DMS 273 (cell line): ENCODE measurements around the gene ATG9A.
A peak's percentile ranks its signal among the peaks of the same experiment; 100 is the strongest.

Experiments
- DNase-seq: peaks from one replicate; lab custom pipeline; 2025; ENCODE audit not compliant: unreplicated experiment; lab: John Stamatoyannopoulos, UW

ATG9A gene

GRCh38 chr2:219252900-219253752 is 23.7 kb upstream of the ATG9A start, which contains the start of gene TUBA4B:
Gene TUBA4B (plus strand): TSS chr2:219253243. CDS start chr2:219253408, 165 bp downstream.
- peak; percentile 89 for DNase-seq

DNA sequence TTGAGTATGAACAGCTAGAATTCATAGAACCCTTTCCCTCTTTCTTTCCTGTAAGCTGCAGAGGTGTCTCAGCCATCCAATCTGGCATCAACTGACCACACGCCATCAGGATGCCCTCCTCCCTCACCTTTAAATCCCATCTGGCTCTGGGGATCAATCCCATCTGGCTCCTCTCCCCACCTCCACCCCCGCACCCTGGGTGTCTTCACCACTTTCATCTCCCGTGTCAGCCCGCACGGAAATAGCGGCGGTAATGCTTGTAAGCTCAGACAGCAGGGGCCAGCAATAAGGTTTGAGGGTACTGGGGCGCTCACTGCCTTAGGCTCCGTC is 23.1 kb upstream of the ATG9A start:
- peak; percentile 81 for DNase-seq

GRCh38 chr2:219252084-219252483 is 22.6 kb upstream of the ATG9A start:
- peak; percentile 48 for DNase-seq

DNA sequence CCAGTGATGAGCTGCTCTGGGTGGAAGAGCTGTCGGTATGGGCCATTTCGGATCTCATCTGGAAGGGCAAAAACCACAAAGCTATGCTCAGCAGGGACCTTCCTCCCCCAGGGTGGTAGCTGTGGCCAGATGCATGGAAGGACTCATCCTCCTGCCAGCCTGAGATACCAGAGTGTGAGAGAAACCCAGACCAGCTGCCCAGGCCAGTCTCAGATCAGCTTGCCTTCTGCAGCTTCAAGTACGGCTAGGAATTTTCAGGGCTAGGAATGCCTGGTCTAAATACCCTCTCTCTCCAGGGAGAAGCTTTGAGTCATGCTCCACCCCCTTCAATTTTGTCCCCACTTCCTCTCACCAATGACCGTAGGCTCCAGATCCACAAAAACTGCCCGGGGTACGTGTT is 22.2 kb upstream of the ATG9A start:
- peak; percentile 48 for DNase-seq

- DNase-seq, result peak; percentile 44
Measured at GRCh38 chr2:219250049-219250781, 20.8 kb upstream of the ATG9A start.

DNA sequence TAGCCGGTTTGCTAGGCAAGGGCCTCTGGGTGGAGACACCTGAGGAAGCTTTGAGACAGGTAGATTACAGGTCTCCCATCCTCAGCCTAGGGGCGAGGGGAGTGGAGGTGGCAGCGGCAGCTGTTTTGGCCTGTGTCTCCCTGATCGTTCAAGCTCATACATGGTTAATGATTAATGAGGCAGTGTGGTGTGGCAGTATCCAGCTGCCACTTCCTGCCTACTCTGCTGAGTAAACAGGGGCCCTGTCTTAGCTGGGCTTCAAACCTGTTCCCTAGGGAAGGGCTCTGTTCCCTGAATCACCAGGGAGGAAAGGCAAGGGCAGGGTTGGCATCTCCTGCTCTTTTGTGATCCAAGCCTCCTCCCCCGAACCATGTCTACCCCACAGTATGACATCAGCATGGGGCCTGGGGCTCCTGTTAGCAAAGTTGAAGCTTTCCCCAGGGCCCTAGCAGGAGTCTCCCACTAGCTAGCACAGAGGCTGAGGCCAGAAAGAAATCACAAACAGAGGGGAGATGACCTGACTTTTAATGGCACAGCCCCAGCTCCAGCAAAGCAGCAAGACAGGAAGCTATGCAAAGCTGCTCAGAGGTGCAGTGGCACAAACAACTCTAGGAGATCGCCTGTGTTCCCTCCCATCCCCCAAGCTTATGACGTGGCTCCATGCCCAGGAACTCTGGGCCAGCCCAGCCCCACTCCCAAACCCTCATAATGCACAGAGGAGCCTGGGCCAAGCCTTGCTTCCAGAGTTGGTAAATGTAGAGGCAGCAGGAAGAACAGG is 20.0 kb upstream of the ATG9A start:
- DNase-seq, result peak; percentile 94

DNA sequence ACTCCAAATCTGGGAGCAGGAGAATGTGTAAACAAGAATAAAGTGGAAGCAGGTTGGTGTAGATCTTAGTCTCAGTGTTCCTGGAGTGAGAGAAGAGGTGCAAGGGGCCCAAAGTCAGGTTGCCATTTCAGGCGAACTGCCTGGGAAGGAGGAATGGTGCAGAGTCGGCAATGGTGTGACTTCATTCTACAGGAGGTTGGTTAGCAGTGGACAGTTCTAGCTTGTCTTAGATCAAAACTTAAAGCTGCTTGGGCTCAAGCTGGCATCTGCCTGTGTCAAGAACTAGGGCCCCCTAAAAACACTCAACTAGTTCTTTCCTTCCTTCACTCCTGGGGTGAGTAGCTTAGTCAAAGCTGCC is 19.4 kb upstream of the ATG9A start:
- DNase-seq, result peak; percentile 59

- no peak for DNase-seq
Measured at GRCh38 chr2:219247678-219248642, 18.5 kb upstream of the ATG9A start.

DNA sequence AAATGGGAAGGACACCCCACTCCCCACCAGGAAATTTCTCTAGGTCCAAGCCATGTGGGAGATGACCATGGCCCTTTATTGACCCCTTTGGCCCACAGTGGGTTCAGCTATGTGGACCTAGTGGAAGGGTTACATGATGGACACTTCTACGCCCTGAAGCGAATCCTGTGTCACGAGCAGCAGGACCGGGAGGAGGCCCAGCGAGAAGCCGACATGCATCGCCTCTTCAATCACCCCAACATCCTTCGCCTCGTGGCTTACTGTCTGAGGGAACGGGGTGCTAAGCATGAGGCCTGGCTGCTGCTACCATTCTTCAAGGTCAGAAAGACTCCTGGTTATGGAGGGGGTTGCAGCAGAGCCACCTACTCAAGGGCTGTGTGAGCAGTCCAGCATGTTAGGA is 17.1 kb upstream of the ATG9A start:
- no peak for DNase-seq

- DNase-seq, result peak; percentile 37
Measured at GRCh38 chr2:219245899-219246230, 16.4 kb upstream of the ATG9A start.

DNA sequence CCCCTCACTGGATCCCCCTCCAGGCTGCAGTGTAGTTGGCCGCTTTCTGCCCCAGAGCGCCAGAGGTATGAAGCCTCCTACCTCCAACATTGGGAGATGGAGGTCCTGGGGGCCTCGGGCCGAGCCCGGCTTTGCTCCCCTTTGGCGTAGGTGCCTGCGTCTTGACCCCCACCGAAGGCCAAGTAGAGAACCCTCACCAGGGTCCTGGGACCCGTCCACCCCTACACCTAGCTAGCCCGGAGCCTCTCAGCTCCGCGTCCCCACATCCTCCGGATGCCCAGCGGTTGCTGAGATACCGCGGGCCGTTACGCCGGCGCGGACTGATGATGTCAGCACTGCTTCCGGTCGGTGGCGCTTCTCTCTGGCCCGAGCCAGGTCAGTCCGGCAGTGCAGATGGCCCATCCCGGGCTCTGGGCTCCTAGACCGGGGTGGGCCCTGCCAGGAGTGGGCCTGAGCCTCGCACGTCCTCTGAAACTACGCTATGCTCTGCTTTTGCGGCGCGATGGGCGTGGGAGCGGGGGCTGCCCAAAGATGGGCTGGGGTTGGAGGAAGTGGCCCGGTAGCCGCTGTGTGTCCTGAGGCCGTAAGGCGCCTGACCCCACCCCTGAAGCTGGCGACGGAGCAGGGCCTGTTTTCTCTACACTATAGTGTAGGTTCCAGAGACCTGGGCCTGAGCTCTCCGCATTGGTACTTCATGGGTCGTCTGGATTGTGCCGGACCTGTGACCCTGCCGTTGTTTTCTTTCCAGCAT is 15.9 kb upstream of the ATG9A start, which contains the start of the genes GLB1L and STK16:
Gene GLB1L, minus strand, starts transcription at position 297 of the 751 bp plus-strand sequence. CDS start 1,871 bp downstream, outside the sequence.
Gene STK16, plus strand, starts transcription at position 332 of the 751 bp plus-strand sequence. CDS start 521 bp downstream, outside the sequence.
- DNase-seq, result peak; percentile 96

- no peak for DNase-seq
Measured at GRCh38 chr2:219244789-219245147, 15.3 kb upstream of the ATG9A start.

DNA sequence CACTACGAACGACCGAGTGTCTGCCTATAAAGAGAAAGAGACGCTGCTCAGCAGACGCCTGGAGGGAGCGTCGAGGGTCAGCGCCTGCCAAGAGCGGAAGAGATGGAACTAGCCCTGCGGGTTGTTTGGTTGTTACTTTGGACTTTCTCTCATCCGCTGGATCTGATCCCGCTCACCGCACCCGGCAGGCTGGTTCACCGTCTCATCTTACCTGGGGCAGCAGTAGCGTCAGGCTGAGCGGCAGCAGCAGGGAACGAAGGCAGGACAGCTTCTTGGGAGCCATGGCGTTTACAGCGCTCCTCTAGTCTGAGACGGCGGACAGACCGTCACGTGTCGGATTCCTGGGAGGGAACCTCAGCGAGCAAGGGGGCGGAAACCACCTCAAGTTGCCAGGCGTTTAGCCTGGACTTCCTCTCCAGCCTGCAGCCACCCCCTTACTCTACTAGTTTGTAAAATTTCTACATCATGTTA is 13.9 kb upstream of the ATG9A start:
- DNase-seq, result no peak

DNA sequence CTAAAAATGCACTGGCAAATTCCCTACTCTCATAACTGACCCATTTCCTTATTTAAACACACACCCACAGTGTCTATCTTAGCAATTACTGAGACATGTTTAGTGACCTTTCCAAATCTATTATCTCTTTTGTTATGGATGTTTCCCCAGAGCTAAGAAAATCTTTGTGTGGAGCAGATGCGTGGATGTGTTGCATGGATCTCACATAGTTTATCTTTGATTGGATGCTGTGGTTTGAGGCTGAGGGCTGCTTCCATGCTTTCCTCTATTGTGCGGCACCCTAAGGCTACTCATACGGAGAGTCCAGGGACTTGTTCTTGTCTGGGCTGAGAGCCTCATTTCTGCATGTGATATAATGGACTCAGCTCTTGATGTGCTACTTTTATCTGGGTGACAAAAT is 4.9 kb upstream of the ATG9A start:
- no peak for DNase-seq

DNA sequence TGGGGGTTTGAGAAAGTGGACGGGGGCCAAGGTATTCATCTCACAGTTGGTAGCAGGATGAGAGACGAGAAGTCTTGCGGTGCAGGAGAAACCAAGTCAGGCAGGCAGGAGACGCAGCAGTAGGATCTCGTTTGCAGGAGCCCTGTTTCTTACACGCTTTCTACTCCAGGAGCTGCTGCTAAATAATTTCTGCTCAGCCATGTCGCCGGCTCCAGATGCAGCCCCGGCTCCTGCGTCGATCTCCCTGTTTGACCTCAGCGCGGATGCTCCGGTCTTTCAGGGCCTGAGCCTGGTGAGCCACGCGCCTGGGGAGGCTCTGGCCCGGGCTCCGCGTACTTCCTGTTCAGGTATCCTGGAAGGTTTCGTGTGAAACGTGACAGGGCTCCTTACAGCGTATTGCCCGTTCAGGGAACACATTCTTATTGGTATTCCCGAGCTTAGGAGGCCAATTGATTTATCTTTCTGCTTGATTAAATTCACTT is 664 bp upstream of the ATG9A start:
- DNase-seq, result peak; percentile 76

DNA sequence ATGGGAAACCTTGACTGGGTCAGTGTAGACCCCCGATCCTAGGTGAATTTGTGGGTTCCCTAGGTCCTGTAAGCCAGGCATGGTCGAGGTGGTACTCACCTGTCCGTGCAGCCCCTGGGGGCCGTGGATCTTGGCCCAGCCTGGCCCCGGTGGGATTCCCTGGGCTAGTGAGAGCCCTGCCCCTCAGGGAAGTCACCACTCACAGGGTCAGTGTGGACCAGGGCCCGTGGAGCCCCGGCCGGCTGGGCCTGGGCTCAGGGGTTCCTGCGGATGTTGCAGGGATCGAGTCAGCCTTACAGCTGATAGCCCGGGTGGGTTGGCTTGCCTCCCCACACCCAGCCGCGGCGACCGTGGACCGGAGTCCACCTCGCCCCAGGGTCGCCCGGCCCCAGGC is 528 bp downstream of the ATG9A start:
- no peak for DNase-seq

DNA sequence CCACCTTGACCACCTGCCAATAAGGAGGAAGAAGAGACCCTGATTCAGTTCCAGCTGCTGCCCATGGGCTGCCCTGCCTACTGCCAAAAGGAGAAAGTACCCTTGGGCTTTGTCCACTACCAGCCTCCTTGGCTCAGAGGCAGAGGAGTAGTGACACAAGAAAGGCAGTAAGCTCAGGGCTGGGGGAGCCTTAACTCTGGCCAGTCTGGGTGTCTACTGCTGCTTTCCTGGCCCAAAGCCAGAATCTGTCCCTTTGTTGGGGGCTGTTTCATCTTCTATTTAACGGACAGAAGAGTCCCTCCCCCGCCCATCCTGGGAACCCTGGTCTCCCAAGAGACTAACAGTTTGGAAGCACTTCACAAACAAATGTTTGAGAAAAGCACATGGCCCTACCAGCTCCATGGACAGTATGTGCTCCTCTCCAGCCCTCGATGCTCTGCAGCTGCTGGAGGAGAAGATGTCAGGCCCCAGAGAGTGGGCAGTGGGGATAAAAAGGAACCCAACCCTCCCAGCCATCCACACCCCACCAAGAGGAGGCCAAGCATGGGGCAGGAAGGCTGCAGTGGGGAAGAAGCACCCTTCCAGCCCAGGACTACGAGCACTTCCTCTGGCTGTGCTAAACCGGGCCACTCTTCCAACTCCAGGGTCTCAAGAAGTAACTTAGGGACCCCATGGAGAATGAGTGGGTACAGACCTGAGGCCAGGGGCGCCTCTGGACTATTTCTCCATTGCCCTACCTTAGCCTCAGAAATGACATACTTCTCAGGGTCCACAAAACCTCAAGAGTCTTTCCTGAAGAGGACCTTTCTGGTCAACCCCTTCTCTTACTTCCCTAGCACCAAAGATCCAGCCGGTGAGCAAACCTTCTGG is 1.2 kb downstream of the ATG9A start:
- peak; percentile 42 for DNase-seq

DNA sequence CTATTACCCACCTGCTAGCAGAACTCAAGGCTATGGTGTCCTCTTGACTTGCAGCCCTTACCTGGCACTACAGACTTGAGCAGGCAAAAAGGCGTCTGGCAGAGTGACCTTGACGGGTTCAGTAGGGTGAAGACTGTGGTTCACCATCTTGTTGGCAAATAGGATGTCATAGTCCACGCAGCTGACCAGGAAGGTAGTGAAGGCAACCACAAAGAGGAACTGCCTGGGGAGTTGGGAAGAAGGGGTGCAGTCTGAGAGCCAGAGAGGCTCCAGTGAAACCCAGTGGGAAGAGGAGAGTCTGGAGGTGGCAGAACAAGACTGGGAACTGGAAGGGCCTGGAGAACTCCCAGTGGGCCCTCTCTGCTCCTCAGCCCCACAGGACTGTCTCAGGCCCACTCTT is 4.1 kb downstream of the ATG9A start:
- DNase-seq, result no peak
